Activated B cell treated with CpG ODN at 0.5 μM for 24 hours (primary cell): Measurements from ENCODE around the gene PRSS50. TPM values are rescaled to one million over a fixed set of nuclear protein-coding genes. Genes with fewer than 3 reads are reported as not detected.

Experiments used
- ATAC-seq: fragments of 200-7000 bp; cut with Tn5 transposase; one replicate; pipeline ENCODE4 v1.10.0; 2021; ENCODE audit warnings: low read depth, mild to moderate bottlenecking, moderate library complexity
- CTCF ChIA-PET: fragments of 350-600 bp; sonication (Branson Sonifier 250); formaldehyde crosslinking; loops from one replicate; lab custom pipeline; 2021; ENCODE audit warnings: antibody characterized with exemption; lab: Charles Lee
- POLR2A ChIA-PET: fragments of 350-600 bp; sonication (Branson Sonifier 250); formaldehyde crosslinking; loops from one replicate; lab custom pipeline; 2021; ENCODE audit warnings: antibody characterized with exemption; lab: Charles Lee
- DNase-seq: peaks from one replicate; pipeline ENCODE4 v3.0.0; 2022
- H3K27ac Mint-ChIP-seq: one replicate; pipeline ENCODE4 v1.8.0; 2020; ENCODE audit warnings: mixed read lengths
- H3K27me3 Mint-ChIP-seq: one replicate; pipeline ENCODE4 v1.8.0; 2021; ENCODE audit warnings: mixed read lengths
- H3K36me3 Mint-ChIP-seq: one replicate; pipeline ENCODE4 v1.8.0; 2021; ENCODE audit warnings: low read depth, mixed read lengths
- H3K4me1 Mint-ChIP-seq: one replicate; pipeline ENCODE4 v1.8.0; 2021; ENCODE audit warnings: mixed read lengths
- H3K4me3 Mint-ChIP-seq: one replicate; pipeline ENCODE4 v1.8.0; 2020; ENCODE audit warnings: mild to moderate bottlenecking, mixed read lengths
- H3K9me3 Mint-ChIP-seq: one replicate; pipeline ENCODE4 v1.8.0; 2020; ENCODE audit warnings: mixed read lengths
- intact Hi-C: fragments of 100-400 bp; cut with micrococcal nuclease; formaldehyde crosslinking; loops from one replicate; pipeline ENCODE4 v1.15.1; 2024
- total RNA-seq: library from RNA; stranded (reverse); gene quantifications from 2 replicates; pipeline ENCODE4 v1.2.3, GENCODE V29; 2022
- TF ChIP-seq, protein P1 (sequence below): fragments of 200-600 bp; IDR thresholded peaks from one replicate; pipeline ENCODE4 v1.8.0; 2022; ENCODE audit warnings: antibody characterized with exemption, mild to moderate bottlenecking

Gene PRSS50
- total RNA-seq, 1 donor from 2014 or later = not detected

DNA sequence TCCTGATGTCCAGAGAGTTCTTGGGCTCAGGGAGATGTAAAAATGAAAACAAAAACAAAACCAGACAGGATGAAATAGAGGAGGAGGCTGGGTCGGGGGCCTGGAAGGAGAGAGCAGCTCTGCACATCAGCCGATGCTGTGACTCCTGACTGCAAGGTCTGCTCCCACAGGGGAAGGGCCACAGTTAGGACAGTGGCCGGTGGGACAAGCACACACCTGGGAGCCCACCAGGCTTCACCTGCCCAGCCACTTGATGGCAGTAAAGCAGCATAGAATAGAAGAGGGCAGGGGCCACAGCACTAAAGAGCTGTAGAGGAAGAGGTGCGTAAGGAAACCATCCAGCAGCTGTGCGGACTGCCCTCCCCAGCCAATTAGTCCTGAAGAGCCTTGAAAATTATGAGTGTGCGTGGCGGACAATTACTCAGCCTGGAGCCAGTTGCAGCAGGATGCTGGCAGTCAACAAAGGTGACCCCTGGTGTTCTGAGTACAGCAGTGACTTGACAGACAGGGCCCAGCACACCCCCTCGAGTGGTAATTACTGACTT is 54.0 kb downstream of the PRSS50 start:
- H3K9me3 Mint-ChIP-seq = no peaks in the 10 kb centered on the region
- DNase-seq = no peak
- CTCF ChIA-PET = interaction anchor here (1.3 to 1.5 kb wide), 2 partner anchors 32 to 231 kb away, joined by 3 read pairs; no protein-coding TSS in a partner anchor
- no peak for ATAC-seq
- no peak overlapping the region for H3K4me3 Mint-ChIP-seq
- H3K4me1 Mint-ChIP-seq = peaks cover 8% of the 10 kb centered on the region
- peaks cover 16% of the 10 kb centered on the region for H3K27me3 Mint-ChIP-seq
- TF ChIP-seq, protein P1, sequence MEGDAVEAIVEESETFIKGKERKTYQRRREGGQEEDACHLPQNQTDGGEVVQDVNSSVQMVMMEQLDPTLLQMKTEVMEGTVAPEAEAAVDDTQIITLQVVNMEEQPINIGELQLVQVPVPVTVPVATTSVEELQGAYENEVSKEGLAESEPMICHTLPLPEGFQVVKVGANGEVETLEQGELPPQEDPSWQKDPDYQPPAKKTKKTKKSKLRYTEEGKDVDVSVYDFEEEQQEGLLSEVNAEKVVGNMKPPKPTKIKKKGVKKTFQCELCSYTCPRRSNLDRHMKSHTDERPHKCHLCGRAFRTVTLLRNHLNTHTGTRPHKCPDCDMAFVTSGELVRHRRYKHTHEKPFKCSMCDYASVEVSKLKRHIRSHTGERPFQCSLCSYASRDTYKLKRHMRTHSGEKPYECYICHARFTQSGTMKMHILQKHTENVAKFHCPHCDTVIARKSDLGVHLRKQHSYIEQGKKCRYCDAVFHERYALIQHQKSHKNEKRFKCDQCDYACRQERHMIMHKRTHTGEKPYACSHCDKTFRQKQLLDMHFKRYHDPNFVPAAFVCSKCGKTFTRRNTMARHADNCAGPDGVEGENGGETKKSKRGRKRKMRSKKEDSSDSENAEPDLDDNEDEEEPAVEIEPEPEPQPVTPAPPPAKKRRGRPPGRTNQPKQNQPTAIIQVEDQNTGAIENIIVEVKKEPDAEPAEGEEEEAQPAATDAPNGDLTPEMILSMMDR = no peak
- POLR2A ChIA-PET = no interaction called here
- no peak overlapping the region for H3K27ac Mint-ChIP-seq
- no peaks in the 10 kb centered on the region for H3K36me3 Mint-ChIP-seq
- intact Hi-C loops = no loop called here

DNA sequence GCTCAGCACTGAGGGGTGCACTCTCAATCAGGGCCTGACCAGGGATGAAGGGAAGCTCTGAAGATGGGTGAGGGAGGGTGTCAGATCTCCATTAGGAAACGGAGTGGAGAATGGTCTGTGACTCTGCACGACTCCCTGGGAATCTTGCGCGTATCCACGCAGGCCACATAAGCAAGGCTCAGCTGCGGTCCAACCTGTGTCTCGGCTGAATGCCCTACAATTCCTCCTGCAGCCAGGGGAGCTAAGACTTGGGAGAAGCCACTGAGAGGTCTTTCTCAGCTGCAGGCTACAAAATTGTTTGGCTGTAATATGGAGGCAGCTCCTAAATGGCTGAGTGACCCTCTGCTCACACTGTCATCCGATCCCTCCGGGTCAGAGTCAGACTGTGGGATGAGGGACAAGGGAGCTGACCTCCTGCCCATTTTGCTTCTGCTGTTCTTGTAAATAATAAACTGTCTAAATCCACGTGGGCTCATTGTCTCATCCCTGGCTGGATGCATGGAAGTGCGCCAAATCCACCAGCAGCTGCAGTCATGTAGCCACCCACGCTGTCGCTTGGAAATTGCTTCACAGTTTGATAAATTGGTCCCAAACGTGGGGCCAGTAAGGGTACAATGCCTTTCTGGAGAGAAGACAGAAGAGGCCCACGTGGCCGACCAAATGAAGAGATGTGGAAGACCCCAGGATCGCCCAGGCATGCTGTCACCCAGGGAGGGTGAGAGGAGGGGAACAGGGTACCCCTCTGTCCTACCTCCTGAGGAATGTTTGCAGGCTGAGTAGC is 54.7 kb downstream of the PRSS50 start:
- Mint-ChIP-seq H3K36me3 (no peaks in the 10 kb centered on the region), H3K27me3 (peaks cover 16% of the 10 kb centered on the region), H3K4me1 (peaks cover 8% of the 10 kb centered on the region), H3K27ac (no peak overlapping the region), H3K9me3 (no peaks in the 10 kb centered on the region), H3K4me3 (no peak overlapping the region)
- TF ChIP-seq, protein P1 = no peak
- POLR2A ChIA-PET = interaction anchor here (0.6 kb wide), 1 partner anchor 155 kb away, joined by 4 read pairs; no protein-coding TSS in a partner anchor
- ATAC-seq (no peak), DNase-seq (no peak)
- CTCF ChIA-PET = interaction anchor here (1.3 to 1.5 kb wide), 2 partner anchors 33 to 232 kb away, joined by 3 read pairs; no protein-coding TSS in a partner anchor
- intact Hi-C loops = no loop called here

Other genes with a start within 250 kb of the PRSS50 start
- not detected in 2 replicates for gene RTP3, start 219.9 kb downstream of the PRSS50 start, total RNA-seq
- gene LRRC2, start 151.6 kb downstream of the PRSS50 start, total RNA-seq = not detected in 2 replicates
- not detected in 2 replicates for gene FAM240A, start 105.3 kb downstream of the PRSS50 start, total RNA-seq
- gene ALS2CL, start 24.2 kb downstream of the PRSS50 start, total RNA-seq = 1.6 and 1.8 TPM in 2 replicates
- 0.39 and 0.44 TPM in 2 replicates for gene TMIE, start 16.5 kb downstream of the PRSS50 start, total RNA-seq
- not detected in 2 replicates for gene MYL3, start 145.6 kb upstream of the PRSS50 start, total RNA-seq
- not detected in 2 replicates for gene PTH1R, start 159.9 kb upstream of the PRSS50 start, total RNA-seq